DND-41 (cell line): ENCODE results near the gene DUSP12.
"Not testable (repeated sequence)": the region's sequence is repeated elsewhere in the genome, so short reads cannot be mapped to it uniquely, and the experiment has no call there.

Source experiments
- ATAC-seq: fragments of 200-7000 bp; cut with Tn5 transposase; 3 replicates; pipeline ENCODE4 v1.9.1; 2021; ENCODE audit warnings: low read depth; ENCODE audit not compliant: insufficient read depth
- DNase-seq: peaks from one replicate; pipeline ENCODE4 v3.0.0-alpha.2; 2020
- H2AFZ ChIP-seq: 2 replicates; pipeline ENCODE4 v1.6.0; 2012; ENCODE audit warnings: low read depth, low read length
- H3K27ac ChIP-seq: 2 replicates; pipeline ENCODE4 v1.5.1; 2012; ENCODE audit warnings: low read length, inconsistent platforms
- H3K27me3 ChIP-seq: fragments of 200-600 bp; sonication (generic); 2 replicates; pipeline ENCODE4 v1.6.0; 2012; ENCODE audit warnings: low read length, mild to moderate bottlenecking, inconsistent platforms; ENCODE audit not compliant: insufficient read depth, poor library complexity
- H3K36me3 ChIP-seq: 2 replicates; pipeline ENCODE4 v1.5.1; 2012; ENCODE audit warnings: low read length, inconsistent platforms; ENCODE audit not compliant: insufficient read depth
- H3K4me1 ChIP-seq: 2 replicates; pipeline ENCODE4 v1.5.1; 2012; ENCODE audit warnings: mild to moderate bottlenecking, low read length; ENCODE audit not compliant: insufficient read depth
- H3K4me2 ChIP-seq: 2 replicates; pipeline ENCODE4 v1.6.0; 2012; ENCODE audit warnings: mild to moderate bottlenecking, moderate library complexity, low read length, inconsistent platforms; ENCODE audit not compliant: insufficient read depth
- H3K4me3 ChIP-seq, 2 experiments: fragments of 200-600 bp in 1 of 2; shearing (Covaris generic) in 1 of 2; 2 replicates each; pipeline ENCODE4 v1.5.1; 2012 to 2016; ENCODE audit warnings: inconsistent platforms in 2 of 2, low read length in 2 of 2, mild to moderate bottlenecking in 2 of 2, low read depth in 1 of 2, moderate library complexity in 1 of 2
- H3K79me2 ChIP-seq: 2 replicates; pipeline ENCODE4 v1.6.0; 2012; ENCODE audit warnings: low read length, inconsistent platforms; ENCODE audit not compliant: insufficient read depth
- H3K9ac ChIP-seq: 2 replicates; pipeline ENCODE4 v1.6.0; 2012; ENCODE audit warnings: low read depth, mild to moderate bottlenecking, inconsistent platforms, low read length, moderate library complexity
- H3K9me3 ChIP-seq: 2 replicates; pipeline ENCODE4 v1.5.1; 2012; ENCODE audit warnings: low read length, moderate library complexity, mild to moderate bottlenecking, inconsistent platforms; ENCODE audit not compliant: insufficient read depth, severe bottlenecking
- H4K20me1 ChIP-seq: 2 replicates; pipeline ENCODE4 v1.6.0; 2012; ENCODE audit warnings: low read length; ENCODE audit not compliant: insufficient read depth
- CTCF ChIP-seq: IDR thresholded peaks from 2 replicates; pipeline ENCODE4 v1.5.1; 2012; ENCODE audit warnings: borderline replicate concordance, low read length, moderate library complexity, mild to moderate bottlenecking; ENCODE audit not compliant: poor library complexity, severe bottlenecking; ENCODE audit errors: extremely low read depth
- EZH2 ChIP-seq: IDR thresholded peaks from 3 replicates; pipeline ENCODE4 v1.6.1; 2012; ENCODE audit warnings: borderline replicate concordance, low read depth, mild to moderate bottlenecking, moderate library complexity, low read length, inconsistent platforms; ENCODE audit not compliant: severe bottlenecking

Gene DUSP12

GRCh38 chr1:161722406-161722805 is 27.2 kb upstream of the DUSP12 start:
- ATAC-seq (no peak), DNase-seq (no peak)
- Histone ChIP-seq H3K4me1 (peaks cover 16% of the 10 kb centered on the region), H3K9me3 (no peaks in the 10 kb centered on the region), H3K9ac (no peak overlapping the region), H2AFZ (no peak overlapping the region), H3K79me2 (no peaks in the 10 kb centered on the region), H3K4me3 (no peak overlapping the region), H4K20me1 (no peaks in the 10 kb centered on the region), H3K4me2 (no peak overlapping the region), H3K27ac (no peak overlapping the region), H3K36me3 (no peaks in the 10 kb centered on the region), H3K27me3 (peaks cover 49% of the 10 kb centered on the region)
- TF ChIP-seq CTCF (no peak), EZH2 (no peak)

- TF ChIP-seq EZH2 (no peak), CTCF (no peak)
- Histone ChIP-seq H3K4me1 (peaks cover 28% of the 10 kb centered on the region), H4K20me1 (no peaks in the 10 kb centered on the region), H3K27me3 (peaks cover 46% of the 10 kb centered on the region), H3K4me2 (no peak overlapping the region), H3K27ac (no peak overlapping the region), H3K9ac (no peak overlapping the region), H3K79me2 (no peaks in the 10 kb centered on the region), H3K4me3 (no peak overlapping the region), H2AFZ (no peak overlapping the region), H3K36me3 (no peaks in the 10 kb centered on the region), H3K9me3 (no peaks in the 10 kb centered on the region)
- DNase-seq (no peak), ATAC-seq (no peak)
These were observed 26.0 kb upstream of the DUSP12 start for GRCh38 chr1:161723459-161724141.

GRCh38 chr1:161725258-161725907 is 24.2 kb upstream of the DUSP12 start:
- H2AFZ ChIP-seq, H4K20me1 ChIP-seq, H3K9me3 ChIP-seq, ATAC-seq, H3K36me3 ChIP-seq, H3K79me2 ChIP-seq, H3K27ac ChIP-seq, DNase-seq: not testable (repeated sequence)
- H3K9ac ChIP-seq = peak overlapping the region; percentile 69; the same call in 1 of the 2 replicates
- H3K4me3 ChIP-seq = peak overlapping the region in 1 of 2 experiments; percentile 89; a peak in 2 of 4 replicates
- H3K27me3 ChIP-seq = peaks cover 55% of the 10 kb centered on the region
- peak overlapping the region; percentile 99 for H3K4me2 ChIP-seq
- H3K4me1 ChIP-seq = peaks cover 31% of the 10 kb centered on the region

GRCh38 chr1:161725908-161726472 is 23.6 kb upstream of the DUSP12 start:
- TF ChIP-seq EZH2 = peak; percentile 69
- TF ChIP-seq CTCF = no peak
- H3K4me1 ChIP-seq = peaks cover 31% of the 10 kb centered on the region
- peak overlapping the region; percentile 51 to 89; a peak in 3 of 4 replicates for H3K4me3 ChIP-seq
- H4K20me1 ChIP-seq = no peaks in the 10 kb centered on the region
- H3K27me3 ChIP-seq = peaks cover 55% of the 10 kb centered on the region
- H3K9ac ChIP-seq = peak overlapping the region; percentile 69
- no peaks in the 10 kb centered on the region for H3K9me3 ChIP-seq
- H3K36me3 ChIP-seq = no peaks in the 10 kb centered on the region
- peak overlapping the region; percentile 66; the same call in 1 of the 2 replicates for H3K27ac ChIP-seq
- ATAC-seq (peak; percentile 16; the same call in 2 of the 3 replicates), DNase-seq (peak; percentile 8)
- H3K4me2 ChIP-seq = peak overlapping the region; percentile 99
- H2AFZ ChIP-seq = peak overlapping the region; percentile 84
- no peaks in the 10 kb centered on the region for H3K79me2 ChIP-seq
